GM12872 (cell line): ENCODE results near the gene PZP.

Source experiments
- CTCF ChIP-seq: IDR thresholded peaks from 3 replicates; pipeline ENCODE4 v1.5.1; 2011; ENCODE audit warnings: low read depth, mild to moderate bottlenecking, low read length, moderate library complexity; ENCODE audit not compliant: insufficient read depth

PZP gene

GRCh38 chr12:9127936-9128663 lies 80.1 kb downstream of the PZP start:
- no peak for TF ChIP-seq CTCF

- no peak for TF ChIP-seq CTCF
These were observed 80.7 kb downstream of the PZP start for GRCh38 chr12:9127484-9127883.

- TF ChIP-seq CTCF = no peak
These were observed 83.7 kb downstream of the PZP start for GRCh38 chr12:9124383-9125031.

- TF ChIP-seq CTCF = no peak
These were observed 84.3 kb downstream of the PZP start for GRCh38 chr12:9123781-9124382.

GRCh38 chr12:9122091-9122609 lies 86.0 kb downstream of the PZP start:
- no peak for TF ChIP-seq CTCF

- no peak for TF ChIP-seq CTCF
These were observed 87.6 kb downstream of the PZP start for GRCh38 chr12:9120487-9121184.

GRCh38 chr12:9118158-9118557 lies 90.0 kb downstream of the PZP start:
- no peak for TF ChIP-seq CTCF
